KBM-7 (cell line): ENCODE measurements around the gene RPS6KC1.
"Not testable (repeated sequence)": the region's sequence is repeated elsewhere in the genome, so short reads cannot be mapped to it uniquely, and the experiment has no call there.

Experiments used
- DNase-seq: peaks from one replicate; pipeline ENCODE4 v3.0.0-alpha.2; 2015
- in situ Hi-C: fragments of 300-500 bp; cut with MboI; formaldehyde crosslinking; loops from 2 replicates; pipeline ENCODE4 v1.14.3; 2020; ENCODE audit warnings: low sequenced_read_pairs, low pct_unique_long_range_greater_than_20kb, mixed read lengths

Gene RPS6KC1

DNA sequence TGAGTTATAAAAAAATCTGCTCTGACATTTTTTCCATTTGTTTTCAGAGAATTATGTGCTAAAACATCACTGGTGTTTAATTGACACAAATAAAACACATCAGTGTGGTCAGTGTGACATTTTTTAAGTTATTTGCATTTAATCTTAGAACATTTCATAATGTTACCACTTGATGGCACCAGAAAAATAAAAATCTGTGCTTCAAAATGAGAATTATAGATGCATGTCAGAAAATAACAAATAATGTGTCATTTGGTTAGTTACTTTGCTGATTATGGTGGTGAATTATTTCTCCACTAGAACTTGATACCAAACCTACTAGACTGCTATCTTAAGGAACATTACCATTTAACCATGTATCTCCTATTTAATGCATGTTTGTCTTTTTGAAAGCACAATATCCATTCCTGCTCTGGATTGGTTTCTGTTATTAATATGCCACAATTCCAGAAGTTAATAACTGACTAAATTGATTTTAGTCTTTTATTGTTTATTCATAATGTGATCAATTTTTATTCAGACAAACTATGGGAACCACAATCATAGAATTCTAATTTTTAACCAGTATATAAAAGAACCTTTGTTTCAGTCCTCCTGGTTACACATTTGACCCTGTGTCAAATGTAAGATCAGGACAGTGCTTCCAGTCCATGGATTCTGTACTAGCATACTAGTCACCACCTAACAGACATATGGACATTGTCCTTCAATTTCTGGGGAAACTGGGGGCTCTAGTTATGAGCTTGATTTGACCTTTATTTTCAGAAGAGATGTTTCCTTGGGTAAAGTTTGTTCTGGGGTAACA lies 81.0 kb downstream of the RPS6KC1 start:
- in situ Hi-C loops: no loop called here
- no peak for DNase-seq

DNA sequence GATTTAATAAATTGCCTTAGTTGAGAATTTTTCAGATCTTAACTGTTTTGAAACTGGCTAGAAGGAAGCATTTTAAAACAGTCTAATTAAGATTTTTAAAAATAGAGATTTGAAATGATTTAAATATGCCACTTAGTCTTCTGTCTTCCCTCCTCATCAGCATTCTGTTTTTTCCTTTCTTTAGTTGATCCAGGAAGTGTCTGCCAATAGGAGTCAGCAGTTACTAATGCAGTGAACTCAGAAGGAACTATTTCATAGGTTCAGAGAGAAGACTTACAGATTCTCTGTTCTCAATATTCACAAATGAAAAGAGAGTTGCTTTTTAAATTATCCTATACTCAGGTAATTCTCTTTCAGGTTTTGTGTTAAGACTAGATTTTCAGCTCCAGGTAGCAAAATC lies 84.5 kb downstream of the RPS6KC1 start:
- no peak for DNase-seq
- in situ Hi-C loops: no loop called here

DNA sequence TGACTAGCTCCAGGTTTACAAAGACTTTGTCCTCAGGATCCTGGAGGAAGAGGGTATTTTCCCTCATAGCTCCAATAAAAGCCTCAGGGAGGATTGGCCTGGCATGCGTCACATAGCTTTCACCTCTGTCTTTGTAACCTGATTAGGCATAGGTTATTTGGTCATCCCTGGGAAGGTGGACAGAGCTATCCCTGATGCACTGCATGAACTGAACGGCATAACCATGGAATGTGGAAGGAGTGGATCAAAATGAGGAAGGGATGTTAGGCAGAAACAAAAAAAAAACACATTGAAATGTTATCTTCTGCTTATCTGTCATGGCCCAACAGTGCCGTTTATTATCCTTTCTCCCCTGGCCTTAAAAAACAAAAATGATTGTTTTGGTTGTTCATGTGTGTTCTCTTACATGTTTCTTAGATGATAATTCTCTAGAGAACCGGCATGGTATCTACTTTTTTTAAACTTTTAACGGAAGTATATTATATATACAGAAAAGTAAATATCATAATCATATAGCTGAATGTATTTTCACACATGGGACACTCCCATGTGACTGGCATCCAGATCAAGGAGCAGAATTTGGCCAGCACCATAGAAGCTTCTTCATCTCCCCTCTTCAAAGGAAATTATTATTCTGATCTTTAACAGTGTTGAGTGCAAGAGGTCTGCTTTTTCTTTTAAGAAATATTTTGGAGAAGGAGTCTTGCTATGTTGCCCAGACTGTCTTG lies 85.3 kb downstream of the RPS6KC1 start:
- in situ Hi-C loops: no loop called here
- DNase-seq: no peak

DNA sequence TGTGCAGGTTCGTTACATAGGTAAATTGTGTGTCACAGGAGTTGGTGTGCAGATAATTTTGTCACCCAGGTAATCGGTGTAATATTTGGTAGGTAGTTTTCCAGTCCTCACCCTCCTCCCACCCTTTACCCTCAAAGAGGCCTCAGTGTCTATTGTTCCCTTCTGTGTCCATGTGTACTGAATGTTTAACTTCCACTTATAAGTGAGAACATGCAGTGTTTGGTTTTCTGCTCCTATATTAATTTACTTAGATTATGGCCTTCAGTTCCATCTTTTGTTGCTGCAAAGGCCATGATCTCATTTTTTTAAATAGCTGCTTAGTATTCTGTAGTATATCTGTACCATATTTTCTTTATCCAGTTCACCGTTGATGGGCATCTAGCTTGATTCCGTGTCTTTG lies 87.3 kb downstream of the RPS6KC1 start:
- no peak for DNase-seq
- in situ Hi-C loops: no loop called here

DNA sequence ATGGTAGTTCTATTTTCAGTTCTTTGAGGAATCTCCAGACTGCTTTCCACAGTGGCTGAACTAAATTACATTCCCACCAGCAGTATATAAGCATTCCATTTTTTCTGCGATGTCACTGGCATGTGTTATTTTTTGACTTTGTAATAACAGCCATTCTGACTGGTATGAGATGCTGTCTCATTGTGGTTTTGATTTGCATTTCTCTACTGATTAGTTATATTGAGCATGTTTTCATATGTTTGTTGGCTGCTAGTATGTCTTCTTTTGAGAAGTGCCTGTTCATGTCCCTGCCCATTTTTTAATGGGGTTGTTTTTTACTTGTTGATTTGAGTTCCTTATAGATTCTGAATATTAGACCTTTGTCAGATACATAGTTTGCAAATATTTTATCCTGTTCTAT lies 87.9 kb downstream of the RPS6KC1 start:
- DNase-seq: no peak
- in situ Hi-C loops: no loop called here

DNA sequence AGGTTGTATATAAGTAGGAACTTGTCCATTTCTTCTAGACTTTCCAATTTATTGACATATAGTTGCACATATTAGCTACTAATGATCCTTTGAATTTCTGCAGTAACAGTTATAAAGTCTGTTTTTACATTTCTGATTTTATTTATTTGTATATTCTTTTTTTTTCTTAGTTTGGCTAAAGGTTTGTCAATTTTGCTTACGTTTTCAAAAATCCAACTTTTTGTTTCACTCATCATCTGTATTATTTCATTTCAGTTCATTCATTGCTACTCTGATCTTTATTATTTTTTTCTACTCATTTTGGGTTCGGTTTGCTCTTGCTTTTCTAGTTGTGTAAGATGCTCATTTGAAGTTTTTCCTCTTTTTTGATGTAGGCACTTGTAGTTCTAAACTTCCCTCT lies 97.9 kb downstream of the RPS6KC1 start:
- DNase-seq: no peak
- in situ Hi-C loops: no loop called here

DNA sequence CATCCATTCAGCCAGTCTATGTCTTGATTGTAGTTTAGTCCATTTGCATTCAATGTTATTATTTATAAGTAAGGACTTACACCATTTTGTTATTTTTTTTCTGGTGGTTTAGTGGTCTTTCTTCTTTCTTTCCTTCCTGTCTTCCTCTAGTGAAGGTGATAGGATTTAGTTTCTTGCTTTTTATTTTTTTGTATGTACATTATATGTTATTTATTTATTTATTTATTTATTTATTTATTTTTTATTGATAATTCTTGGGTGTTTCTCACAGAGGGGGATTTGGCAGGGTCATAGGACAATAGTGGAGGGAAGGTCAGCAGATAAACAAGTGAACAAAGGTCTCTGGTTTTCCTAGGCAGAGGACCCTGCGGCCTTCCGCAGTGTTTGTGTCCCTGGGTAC lies 99.0 kb downstream of the RPS6KC1 start:
- DNase-seq, in situ Hi-C loops: not testable (repeated sequence)

DNA sequence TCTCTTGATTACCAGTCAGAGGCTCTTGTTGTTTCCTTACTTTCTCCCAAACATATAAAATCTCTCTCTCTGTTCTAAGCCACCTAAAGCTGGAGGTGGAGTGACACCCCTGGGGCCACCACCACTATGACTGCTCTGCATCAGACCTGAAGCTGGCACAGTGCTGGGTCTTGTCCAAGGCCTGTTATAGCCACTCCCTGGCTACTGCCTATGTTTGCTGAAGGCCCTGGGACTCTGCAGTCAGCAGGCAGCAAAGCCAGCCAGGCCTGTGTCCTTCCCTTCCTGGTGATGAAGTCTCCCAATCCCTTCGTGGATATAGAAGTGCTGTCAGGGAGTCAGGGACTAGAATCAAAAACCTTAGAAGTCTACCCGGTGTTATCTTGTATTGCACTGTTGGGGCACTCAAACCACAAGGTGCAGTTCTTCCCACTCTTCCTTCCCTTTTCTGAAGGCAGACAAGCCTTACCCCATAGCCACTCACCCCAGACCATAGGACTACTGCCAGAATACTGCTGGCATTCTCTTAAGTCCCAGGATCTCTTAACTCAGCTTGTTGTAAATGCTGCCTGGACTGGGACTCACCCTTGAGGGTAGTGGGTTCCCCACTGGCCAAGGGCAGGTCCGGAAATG lies 103.1 kb downstream of the RPS6KC1 start:
- peak; percentile 71 for DNase-seq

DNA sequence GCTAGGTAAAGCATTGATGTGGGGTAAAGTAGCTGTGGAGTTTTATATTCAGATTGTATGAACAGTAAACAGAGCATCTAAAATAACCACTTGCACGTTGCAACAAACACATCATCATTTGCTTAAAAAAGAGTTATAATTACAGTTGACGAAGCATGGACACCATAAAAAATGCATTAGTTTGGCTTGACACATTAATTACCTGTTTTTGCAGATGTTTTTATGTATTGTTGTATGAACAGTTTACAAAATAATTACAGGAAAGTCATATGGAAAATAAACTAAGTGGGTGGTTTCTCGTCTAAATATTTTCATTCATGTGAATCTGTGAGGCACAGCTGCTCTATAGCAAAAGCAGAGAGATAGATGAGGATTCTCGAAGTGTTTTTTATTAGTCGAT lies 108.3 kb downstream of the RPS6KC1 start:
- DNase-seq: no peak
- in situ Hi-C loops: no loop called here

More for the DNA sequence above, 103.1 kb downstream of the RPS6KC1 start:
- in situ Hi-C loops: no loop called here

DNA sequence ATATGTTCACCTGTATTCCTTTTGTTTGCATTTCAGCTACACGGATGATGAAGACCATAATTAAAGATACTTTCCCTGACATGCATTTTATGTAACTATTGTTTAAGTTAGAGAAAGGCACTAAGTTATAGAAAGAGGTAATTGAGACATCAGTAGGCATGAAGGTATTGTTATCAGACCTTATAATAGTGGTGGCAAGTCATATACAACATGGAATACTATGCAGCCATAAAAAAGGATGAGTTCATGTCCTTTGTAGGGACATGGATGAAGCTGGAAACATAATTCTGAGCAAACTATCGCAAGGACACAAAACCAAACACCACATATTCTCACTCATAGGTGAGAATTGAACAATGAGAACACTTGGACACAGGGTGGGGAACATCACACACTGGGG lies 109.4 kb downstream of the RPS6KC1 start:
- in situ Hi-C loops, DNase-seq: not testable (repeated sequence)

DNA sequence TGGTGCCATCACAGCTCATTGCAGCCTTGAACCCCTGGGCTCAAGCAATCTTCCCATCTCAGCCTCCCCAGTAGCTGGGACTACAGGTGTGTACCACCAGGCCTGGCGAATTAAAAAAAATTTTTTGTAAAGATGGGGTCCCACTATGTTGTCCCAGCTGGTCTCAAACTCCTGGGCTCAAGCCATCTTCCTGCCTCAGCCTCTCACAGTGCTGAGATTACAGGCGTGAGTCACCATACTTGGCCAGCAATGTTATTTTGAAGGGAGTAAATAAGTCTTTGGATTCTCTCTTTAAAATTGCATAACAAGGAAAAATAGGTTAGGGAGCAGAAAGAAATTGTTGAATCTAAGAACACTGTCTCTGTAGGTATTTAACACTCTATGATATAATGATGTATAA lies 111.3 kb downstream of the RPS6KC1 start:
- no peak for DNase-seq
- in situ Hi-C loops: no loop called here

DNA sequence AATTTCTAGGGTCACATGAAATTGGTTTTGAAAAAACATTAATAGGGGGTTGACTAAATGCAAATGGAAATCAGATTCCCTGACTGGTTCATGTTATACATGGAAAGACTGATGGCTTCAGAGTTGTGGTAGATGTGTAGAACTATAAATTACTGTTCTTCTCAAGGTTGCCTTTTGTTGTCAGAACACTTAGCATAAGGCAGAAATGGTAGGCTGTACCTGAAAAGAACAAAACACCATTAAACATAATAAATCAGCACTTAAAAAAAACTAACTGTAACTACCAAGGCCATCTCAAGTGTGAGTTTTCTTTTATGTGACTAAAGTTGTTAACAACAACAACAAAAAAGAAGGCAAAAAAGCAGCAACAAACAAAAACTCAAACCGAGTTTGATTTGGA lies 111.8 kb downstream of the RPS6KC1 start:
- DNase-seq: no peak
- in situ Hi-C loops: no loop called here

DNA sequence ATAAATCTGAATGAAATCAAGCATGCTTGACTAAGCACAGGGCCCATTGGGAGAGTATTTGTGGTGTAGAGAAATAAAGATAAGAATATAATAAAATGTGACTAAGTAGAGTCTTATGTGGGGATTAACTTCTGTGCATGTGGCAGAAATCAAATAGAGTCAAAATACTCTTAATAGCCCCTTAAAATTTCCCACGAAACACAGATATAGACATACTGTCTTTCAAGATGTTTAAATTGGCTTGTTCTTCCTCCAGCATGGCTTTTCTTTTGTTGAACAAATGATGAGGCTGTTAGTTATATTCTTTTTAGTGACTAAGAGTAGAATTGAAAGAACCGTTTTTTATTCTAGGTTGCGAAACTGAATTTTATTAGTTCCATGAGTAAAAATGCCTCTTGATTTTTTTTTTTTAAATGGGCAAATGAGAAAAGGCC lies 112.3 kb downstream of the RPS6KC1 start:
- in situ Hi-C loops: no loop called here

DNA sequence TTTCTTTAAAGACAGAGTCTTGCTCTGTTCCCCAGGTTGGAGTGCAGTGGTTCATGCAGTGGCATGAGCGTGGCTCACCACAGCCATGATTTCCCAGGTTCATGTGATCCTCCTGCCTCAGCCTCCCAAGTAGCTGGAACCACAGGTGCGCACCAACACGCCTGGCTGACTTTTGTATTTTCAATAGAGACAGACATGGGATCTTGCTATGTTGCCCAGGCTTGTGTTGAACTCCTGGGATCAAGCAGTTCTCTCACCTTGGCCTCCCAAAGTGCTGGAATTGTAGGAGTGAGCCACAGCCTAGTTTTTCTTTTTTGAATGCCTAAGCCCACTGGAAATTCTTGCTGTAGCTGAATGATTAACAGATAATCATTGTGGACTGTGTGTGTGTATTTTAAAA lies 113.5 kb downstream of the RPS6KC1 start:
- DNase-seq: no peak
- in situ Hi-C loops: no loop called here

More for the DNA sequence above, 112.3 kb downstream of the RPS6KC1 start:
- DNase-seq: no peak

DNA sequence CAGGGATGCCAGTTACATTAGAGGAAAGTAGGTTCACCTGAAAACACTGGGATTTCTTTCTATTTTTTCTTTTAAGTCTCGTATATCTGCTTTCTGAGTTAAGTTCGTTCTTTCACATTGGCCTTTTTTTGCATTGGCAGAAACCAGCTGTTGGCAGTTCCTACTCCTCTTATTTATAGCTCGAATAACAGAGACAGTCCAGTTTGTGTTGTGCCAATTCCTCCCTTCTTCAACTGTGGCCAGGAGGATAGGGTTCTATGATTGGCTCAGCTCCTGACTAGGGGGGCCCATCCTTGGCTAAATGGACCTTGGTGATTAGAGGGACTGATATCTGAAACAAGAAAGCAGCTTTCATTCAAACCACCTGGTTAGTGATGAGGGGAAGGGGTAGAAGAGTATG lies 115.8 kb downstream of the RPS6KC1 start:
- DNase-seq: no peak

DNA sequence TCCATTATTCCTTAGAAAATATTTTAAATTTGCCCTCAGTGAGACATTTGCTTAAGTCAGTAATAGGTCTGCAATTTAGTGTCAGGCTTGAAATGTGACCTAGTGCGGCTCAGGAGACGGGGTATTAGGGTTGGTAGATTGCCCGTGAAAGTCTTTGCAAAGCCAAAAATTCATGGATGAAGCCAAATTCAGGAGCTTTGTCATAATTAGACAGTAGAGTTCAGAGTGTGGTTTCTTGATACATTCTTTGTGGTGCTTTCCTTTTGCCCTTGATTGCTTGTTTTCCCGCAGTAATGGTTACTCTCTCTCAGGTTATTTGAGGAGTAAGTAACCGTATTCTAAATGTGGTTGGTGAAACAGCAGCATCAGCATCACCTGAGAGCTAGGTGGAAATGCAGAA lies 120.7 kb downstream of the RPS6KC1 start:
- in situ Hi-C loops: no loop called here

More for the DNA sequence above, 115.8 kb downstream of the RPS6KC1 start:
- in situ Hi-C loops: no loop called here

DNA sequence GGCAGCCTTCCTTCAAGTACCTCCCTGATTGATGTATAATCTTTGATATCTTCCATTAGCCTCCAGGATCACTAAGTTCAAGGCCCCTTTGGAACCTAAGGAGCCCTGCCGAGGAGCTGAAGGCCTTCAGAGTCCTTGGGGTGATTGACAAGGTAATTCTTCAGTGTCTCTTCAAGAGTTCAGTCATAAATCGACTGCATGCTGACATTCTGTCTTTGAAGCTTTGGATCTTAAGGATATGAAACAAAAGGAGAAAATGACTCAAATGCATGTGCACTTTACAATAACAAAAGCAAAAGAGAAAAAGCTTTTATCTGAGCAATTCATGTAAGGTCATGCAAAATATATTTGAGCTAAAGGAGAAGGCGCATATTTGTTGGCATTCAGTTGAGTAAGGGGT lies 125.3 kb downstream of the RPS6KC1 start:
- in situ Hi-C loops: no loop called here

More for the DNA sequence above, 120.7 kb downstream of the RPS6KC1 start:
- no peak for DNase-seq

DNA sequence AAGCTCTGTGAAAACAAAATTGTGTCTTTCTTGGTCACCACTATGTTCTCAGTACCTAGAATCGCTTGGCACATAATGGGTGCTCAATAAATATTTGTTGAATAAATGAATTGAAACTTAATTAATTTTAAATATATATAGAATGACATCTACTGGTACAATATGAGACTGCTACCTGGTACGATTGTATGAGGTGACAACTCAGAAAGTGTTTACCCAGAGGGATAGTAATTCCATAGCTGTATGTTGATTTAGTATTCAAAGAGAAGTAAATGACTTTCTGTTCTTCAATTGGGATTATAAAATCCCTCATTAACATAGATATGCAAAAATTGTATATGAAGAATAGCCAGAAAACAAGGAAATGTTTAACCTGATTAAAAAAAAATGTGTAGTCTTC lies 128.7 kb downstream of the RPS6KC1 start:
- in situ Hi-C loops: no loop called here
- no peak for DNase-seq

More for the DNA sequence above, 125.3 kb downstream of the RPS6KC1 start:
- no peak for DNase-seq

DNA sequence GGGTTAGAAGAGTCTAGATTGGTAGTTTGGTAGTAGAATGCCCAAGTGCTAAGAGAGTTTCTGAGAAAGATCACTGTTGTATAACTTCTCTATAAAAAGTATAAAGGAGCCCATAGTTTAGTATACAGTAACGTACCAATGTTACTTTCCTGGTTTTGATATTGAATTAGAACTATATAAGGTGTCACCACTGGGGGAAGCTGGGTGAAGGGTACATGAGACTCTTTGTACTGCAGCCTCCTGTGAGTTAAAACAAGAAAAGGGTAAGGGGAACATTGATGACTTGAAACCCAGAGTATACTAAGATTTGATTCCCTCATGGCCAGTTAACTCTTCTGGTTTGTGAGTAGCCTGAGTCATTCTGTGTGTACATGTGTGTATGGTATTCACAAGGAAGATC lies 129.8 kb downstream of the RPS6KC1 start:
- DNase-seq: no peak
- in situ Hi-C loops: no loop called here

DNA sequence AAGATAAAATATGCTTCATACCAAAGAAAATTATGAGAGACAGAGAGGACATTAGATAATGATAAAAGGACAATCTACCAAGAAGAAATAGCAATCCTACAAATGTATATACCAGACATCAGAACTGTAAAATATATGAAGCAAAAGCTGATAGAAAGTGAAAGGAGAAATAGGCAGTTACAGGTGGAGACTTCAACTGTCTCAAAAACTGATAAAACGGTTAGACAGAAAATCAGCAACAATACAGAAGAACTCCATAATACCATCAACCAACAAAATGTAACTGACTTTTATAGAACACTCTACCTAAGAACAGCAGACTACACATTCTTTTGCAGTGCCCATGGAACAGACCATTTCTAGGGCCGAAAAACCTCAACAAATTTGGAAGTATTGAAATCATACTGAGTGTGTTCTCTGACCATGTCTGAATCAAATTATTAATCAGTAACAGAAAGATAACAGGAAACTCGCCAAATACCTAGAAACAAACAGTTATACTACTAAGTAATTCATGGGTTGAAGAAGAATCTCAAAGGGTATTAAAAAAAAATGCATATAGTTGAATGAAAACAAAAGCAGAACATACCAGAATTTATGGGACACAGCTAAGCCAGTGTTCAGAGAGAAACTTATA lies 132.1 kb downstream of the RPS6KC1 start:
- no peak for DNase-seq
- in situ Hi-C loops: no loop called here
